Raji (cell line): ENCODE measurements around the gene GLYATL1.

ENCODE experiments used
- POLR2A ChIP-seq: IDR thresholded peaks from 2 replicates; pipeline ENCODE4 v1.6.1; 2011; ENCODE audit warnings: low read depth, low read length, control low read depth; ENCODE audit not compliant: insufficient read depth

Gene GLYATL1

GRCh38 chr11:58919561-58919960 is 19.7 kb upstream of the GLYATL1 start:
- no peak for TF ChIP-seq POLR2A

- no peak for TF ChIP-seq POLR2A
Observed at GRCh38 chr11:58919980-58920379, 19.3 kb upstream of the GLYATL1 start.

GRCh38 chr11:58921778-58922390 is 17.4 kb upstream of the GLYATL1 start:
- no peak for TF ChIP-seq POLR2A

GRCh38 chr11:58922479-58922878 is 16.8 kb upstream of the GLYATL1 start:
- no peak for TF ChIP-seq POLR2A

- no peak for TF ChIP-seq POLR2A
Observed at GRCh38 chr11:58923300-58923788, 15.9 kb upstream of the GLYATL1 start.

- TF ChIP-seq POLR2A: no peak
Observed at GRCh38 chr11:58924230-58924629, 15.1 kb upstream of the GLYATL1 start.

- TF ChIP-seq POLR2A: no peak
Observed at GRCh38 chr11:58926251-58926650, 13.0 kb upstream of the GLYATL1 start.

GRCh38 chr11:58926695-58927094 is 12.6 kb upstream of the GLYATL1 start:
- no peak for TF ChIP-seq POLR2A

- no peak for TF ChIP-seq POLR2A
Observed at GRCh38 chr11:58927393-58928106, 11.7 kb upstream of the GLYATL1 start.

GRCh38 chr11:58928107-58928499 is 11.2 kb upstream of the GLYATL1 start:
- no peak for TF ChIP-seq POLR2A

GRCh38 chr11:58928691-58929090 is 10.6 kb upstream of the GLYATL1 start:
- no peak for TF ChIP-seq POLR2A

GRCh38 chr11:58930926-58931325 is 8.4 kb upstream of the GLYATL1 start:
- no peak for TF ChIP-seq POLR2A

GRCh38 chr11:58933661-58934060 is 5.6 kb upstream of the GLYATL1 start:
- no peak for TF ChIP-seq POLR2A

- TF ChIP-seq POLR2A: no peak
Observed at GRCh38 chr11:58934945-58935513, 4.3 kb upstream of the GLYATL1 start.

- TF ChIP-seq POLR2A: no peak
Observed at GRCh38 chr11:58938398-58938797, 890 bp upstream of the GLYATL1 start.

- no peak for TF ChIP-seq POLR2A
Observed at GRCh38 chr11:58940028-58940427, 740 bp downstream of the GLYATL1 start.
